NCI-H1417 (cell line): ENCODE data around the gene TAF1B.

Experiments
- DNase-seq, 3 experiments: peaks; one replicate each; lab custom pipeline; 2025; lab: John Stamatoyannopoulos, UW

The TAF1B gene

GRCh38 chr2:9941196-9941995 lies 98.1 kb downstream of the TAF1B start:
- no peak for DNase-seq

DNA sequence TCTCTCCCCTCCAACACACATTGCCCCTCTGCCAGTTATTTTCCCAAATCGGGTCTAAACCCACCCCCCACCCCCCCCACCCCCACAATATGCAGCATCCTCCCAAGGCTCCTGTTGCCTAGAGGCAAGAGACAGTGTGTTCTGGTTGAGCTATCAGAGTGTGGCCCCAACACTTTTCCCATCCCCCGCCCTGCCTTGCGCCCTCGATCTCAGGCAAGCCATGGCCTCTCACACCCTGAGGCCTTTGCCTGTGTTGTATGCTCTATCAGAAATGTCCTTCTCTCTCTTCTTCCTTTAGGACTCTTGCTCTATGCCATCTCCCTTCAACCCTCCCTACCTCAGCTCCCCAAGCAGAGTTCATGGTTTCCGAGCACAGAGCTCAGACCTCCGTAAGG lies 98.7 kb downstream of the TAF1B start:
- DNase-seq: no peak

GRCh38 chr2:9944330-9944758 lies 101.1 kb downstream of the TAF1B start:
- peak in 1 of 3 experiments; percentile 15 for DNase-seq

- DNase-seq: no peak
These were observed 102.3 kb downstream of the TAF1B start for GRCh38 chr2:9945596-9945995.

- no peak for DNase-seq
These were observed 102.8 kb downstream of the TAF1B start for GRCh38 chr2:9946076-9946475.

- no peak for DNase-seq
These were observed 103.5 kb downstream of the TAF1B start for GRCh38 chr2:9946818-9947217.

DNA sequence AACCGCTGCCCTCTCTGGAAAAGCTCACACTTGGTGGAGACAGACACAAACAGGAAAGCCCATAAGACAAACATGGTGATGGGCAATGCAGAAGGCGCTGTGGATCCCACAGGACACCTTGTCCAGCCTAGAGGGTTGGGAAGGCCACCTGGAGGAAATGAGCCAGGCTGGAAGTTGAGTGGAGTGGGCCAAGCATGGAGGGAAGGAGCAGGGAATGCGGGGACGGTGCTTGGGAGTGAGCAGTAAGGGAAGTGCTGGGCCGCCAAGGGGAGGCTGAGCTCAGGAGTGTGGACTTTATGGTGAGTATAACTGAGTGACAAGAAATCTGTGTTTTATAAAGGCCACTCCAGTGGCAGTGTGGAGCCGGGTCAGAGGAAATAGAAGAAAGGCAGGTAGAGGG lies 105.4 kb downstream of the TAF1B start:
- DNase-seq: no peak

GRCh38 chr2:9949239-9949991 lies 106.1 kb downstream of the TAF1B start:
- DNase-seq: no peak

GRCh38 chr2:9949992-9950520 lies 106.8 kb downstream of the TAF1B start:
- DNase-seq: no peak

- peak; percentile 78 to 80 (median 78) for DNase-seq
These were observed 107.4 kb downstream of the TAF1B start for GRCh38 chr2:9950521-9951271.

DNA sequence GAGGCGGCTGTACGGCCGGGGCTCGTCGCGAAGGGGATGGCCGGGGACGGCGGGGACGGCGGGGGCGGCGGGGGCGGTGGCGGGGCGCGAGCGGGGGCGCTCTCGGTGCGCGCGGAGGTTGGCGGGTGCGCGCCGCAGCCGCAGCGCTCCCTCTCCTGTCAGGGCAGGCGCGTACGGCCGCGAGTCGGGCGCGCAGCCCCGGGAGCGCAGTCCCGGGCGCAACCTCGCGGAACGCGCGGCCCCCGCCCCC lies 107.9 kb downstream of the TAF1B start:
- no peak for DNase-seq

DNA sequence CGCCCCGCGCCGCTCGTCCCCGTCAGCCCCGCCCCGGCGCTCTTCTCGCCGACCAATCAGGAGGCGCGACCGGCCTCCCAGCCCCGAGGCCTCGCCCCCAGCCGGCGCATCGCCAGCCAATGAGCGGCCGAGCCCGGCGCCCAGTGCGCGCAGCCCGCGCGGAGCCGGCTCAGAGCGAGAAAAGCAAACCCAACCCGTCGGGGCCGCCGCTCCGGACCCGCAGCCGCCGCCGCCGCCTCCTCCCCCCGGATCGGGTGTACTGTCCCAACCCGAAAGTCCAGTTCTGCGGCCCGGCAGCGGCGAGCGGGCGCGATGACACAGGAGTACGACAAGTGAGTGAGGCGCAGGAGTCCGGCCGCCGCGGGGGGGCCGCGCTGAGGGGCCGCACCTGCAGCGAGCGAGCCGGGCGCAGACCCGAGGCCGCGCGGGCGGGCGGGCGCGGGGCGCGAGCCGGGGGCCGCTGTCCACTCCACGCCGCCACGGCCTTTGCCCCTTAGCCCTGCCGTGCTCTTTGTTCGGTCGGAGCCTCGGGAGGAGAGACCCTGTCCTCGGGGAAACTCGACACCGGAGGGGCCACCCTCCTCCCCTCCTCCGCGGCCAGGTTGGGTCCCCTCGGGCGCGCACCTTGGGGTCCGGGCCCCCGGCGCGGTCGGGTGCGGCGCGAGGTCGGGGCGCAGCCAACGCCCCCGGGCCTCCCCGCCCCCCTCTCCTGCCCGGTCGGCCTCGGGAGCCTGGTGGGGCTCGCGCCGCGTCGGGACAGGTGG lies 108.4 kb downstream of the TAF1B start, which contains the start of gene GRHL1:
GRHL1 (plus strand) TSS at position 172 of the 764 bp plus-strand sequence; CDS start at position 313, 141 bp downstream.
- peak; percentile 97 to 99 (median 97) for DNase-seq

- DNase-seq: peak in 1 of 3 experiments; percentile 58
These were observed 109.0 kb downstream of the TAF1B start for GRCh38 chr2:9952286-9952737.

DNA sequence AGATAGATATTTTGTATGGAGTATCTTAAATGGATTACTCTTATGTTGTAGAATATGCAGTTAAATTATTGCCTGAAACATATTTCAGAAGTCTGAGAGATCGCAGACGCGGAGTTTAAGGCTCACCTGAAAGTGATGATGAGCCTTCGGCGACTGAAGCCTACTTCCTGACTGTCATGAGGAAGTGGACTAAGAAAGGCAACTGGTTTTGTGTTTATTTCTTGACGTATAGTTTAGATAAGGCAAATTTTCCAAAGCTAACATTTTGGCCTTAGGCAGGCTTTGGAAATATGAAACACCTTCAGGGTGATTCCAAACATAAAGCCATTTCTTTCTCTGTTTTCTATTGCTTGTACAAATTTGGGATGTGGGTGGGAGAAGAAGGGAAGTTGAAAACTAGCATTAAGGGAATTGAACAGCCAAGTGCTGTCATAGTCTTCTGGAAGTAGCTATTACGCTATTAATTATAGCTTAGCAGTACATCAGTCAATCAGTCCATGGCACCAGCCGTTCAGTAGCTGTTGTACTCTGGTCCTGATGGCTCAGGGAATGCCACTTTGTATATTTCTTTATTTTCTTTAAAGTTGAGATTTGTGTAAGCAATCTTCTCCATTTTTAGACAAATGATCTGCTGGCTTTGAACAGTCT lies 109.7 kb downstream of the TAF1B start:
- DNase-seq: peak in 2 of 3 experiments; percentile 20 to 71

- DNase-seq: no peak
These were observed 110.9 kb downstream of the TAF1B start for GRCh38 chr2:9954136-9954535.

- no peak for DNase-seq
These were observed 114.8 kb downstream of the TAF1B start for GRCh38 chr2:9958057-9958456.

DNA sequence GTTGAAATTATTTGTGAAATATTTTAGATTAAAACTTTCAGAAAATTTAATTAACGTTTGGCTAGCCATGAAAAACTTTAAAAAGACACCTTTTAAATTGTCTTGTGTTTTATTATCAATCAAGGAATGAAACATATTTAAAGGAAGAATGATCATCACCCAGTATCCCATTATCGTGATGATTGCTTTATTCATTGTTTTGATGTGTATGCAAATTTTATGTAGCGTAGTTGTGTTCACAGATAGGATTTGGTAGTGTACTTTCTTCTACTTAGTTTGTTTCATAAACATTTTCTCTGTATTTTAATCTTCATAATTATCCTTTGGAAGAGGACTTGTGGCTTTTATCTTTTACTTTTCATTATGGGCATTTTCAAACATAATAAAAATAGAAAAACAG lies 116.0 kb downstream of the TAF1B start:
- DNase-seq: no peak

DNA sequence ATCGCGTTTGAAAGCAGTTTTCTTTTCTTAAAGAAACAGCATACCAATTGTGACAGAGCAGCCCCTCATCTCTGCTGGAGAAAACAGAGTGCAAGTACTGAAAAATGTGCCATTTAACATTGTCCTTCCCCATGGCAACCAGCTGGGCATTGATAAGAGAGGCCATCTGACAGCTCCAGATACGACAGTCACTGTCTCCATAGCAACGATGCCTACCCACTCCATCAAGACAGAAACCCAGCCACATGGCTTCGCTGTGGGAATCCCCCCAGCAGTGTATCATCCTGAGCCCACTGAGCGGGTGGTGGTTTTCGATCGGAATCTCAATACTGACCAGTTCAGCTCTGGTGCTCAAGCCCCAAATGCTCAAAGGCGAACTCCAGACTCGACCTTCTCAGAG lies 117.7 kb downstream of the TAF1B start:
- no peak for DNase-seq

GRCh38 chr2:9964334-9964980 lies 121.2 kb downstream of the TAF1B start:
- no peak for DNase-seq

GRCh38 chr2:9965119-9965822 lies 122.0 kb downstream of the TAF1B start:
- DNase-seq: no peak
